ENCODE measurements around the gene ECHS1.

GRCh38 chr10:133419211-133419950, 46.2 kb upstream of the ECHS1 start:
- TF ChIP-seq CTCF (conservative IDR thresholded peaks at IDR 0.05; ENCODE audit: low read length) (no peak), EZH2phosphoT487 (IDR thresholded peaks at IDR 0.05; ENCODE audit: borderline replicate concordance, low read depth, low read length) (no peak)
